DMS 273 (cell line): ENCODE measurements around the gene ENDOU.

Source experiments
- DNase-seq: peaks from one replicate; lab custom pipeline; 2025; ENCODE audit not compliant: unreplicated experiment; lab: John Stamatoyannopoulos, UW

Gene ENDOU

DNA sequence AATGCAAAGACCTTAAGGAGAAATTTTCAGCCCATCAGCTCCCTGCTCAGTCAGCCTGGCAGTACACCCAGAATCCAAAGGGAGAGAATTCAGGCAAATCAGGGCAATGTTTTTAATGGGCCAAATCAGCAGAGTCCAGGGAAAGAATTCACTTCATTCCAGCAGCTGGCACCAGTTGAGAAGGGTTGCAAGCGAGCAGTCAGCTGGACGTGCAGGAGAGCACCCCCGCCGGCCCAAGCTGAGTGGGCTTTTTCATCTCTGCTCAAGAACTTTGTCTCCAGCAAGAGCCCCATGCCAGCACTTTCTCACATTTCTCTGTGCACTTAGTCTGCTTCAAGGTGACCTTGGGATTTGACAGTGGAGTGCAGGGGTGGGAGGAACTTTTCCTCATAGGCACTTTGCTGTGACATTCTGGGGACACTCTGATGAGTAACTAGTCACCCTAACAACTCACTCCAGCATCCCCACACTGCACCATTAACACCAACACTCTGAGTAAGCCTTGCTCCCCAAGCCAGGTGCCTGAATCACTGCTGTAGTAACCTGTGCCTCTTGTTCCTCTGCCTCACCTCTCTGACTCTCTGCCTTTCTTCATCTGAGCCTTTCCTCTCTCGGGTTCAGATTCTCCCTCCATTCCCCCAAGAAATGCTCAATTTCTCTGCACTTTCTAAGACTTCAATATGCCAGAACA lies 2.2 kb downstream of the ENDOU start:
- no peak for DNase-seq

DNA sequence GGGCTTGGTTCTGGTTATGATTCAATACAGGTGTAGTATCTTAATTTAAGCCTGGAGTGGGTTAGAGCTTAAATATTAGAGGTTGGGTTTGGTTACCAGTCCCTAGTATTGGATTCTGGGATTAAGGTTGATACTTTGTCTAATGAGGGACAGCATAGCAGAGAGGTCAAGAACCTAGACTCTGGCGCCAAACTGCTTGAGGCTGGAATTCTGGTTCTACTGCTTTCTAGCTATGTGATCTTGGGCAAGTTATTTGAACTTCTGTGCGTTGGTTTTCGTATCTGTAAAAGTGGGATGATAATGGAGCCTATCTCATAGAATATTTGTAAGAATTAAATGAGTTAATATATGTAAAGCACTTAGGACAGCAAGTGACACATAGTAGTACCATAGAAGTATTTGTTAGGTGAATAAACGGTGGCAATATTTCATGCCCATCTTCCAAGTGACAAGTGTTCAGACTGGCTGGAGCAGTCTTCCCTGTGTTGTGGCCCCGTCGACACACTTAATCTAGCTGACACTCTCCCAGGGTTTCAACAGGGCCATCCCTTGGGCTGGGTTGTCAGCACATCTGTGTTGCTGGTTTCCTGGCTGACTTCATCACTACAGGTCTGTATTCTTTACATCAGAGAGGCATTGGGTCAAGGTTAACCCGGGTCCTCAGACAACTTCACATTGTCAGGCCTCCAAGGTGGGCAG lies 3.0 kb downstream of the ENDOU start:
- no peak for DNase-seq

DNA sequence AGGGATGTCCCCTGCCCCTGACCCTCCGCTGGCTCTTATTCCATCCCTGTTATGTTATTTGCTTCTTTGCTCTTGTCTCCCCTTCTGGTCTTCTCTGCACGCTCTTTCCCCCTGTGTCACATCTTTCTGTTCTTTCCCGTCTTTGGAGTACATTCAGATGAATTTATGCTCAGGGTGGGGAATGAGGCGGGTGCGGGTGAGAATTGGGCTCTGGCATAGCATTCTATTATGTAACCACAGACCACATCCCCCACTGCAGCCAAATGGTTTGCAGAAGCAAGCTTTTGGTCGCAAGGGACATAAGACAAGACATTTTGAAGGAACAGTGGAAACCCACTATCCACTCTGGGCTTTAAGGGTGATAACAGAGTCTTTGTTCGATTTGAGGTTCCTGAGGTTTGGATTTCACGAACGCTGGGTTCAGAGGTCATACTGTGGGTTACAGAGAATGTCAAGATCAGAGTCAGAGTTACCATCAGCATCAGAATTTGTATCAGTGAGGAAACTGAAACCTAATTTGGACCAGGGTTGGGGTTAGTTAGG lies 3.8 kb downstream of the ENDOU start:
- DNase-seq: no peak

DNA sequence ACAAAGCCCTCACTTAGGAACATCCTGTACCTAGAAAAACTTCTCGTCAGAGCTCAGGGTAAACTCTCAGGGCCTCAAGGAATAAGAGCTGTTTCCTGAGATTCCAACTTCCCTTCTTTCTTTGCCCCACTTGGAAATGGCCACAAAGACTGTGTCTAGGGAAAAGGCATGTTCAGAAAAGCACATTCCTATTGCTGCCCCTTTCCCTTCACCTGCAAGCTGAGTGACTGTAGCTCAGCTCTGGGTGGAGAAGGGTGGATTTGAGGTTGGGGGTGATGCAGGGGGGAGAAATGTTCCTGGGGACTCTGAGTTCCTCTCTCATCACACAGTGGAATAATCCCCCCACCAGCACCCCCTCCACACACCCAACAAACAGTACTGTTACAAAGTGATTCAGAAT lies 6.8 kb downstream of the ENDOU start:
- DNase-seq: no peak

DNA sequence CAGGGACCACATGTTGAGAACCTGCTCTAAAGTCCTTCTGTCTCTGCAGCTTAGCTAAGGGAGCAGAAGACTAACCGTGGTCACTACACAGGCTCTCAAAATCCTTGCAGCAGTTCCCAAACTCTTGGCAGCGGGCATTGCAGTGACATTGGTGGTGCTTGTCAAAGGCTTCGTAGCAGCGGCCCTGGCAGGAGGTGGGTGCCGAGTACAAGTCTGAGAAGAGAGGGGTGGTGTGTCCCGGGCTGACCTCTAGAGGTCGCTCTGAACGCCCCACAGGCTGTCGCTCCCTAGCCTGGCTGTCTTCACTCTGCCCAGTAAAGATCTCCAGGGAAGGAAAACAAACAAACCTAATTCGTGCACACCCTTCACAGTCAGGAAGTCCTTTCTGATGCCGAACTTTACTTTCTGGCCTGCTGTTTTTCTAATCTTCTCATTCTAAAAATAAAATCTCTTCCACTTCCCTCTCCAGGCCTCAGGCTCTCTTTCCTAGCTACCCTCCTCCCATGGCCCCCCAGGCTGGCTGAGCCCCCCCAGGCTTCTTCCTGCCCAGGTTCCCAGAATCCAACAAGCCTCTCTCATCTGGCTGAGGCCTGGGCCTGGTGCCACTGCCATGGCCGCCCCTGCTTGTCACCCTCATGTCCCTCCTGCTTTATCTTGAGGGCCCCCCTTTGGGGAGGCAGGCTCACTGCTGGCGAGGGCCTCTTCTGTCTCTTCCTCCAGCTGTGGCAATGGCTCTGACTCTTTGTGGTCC lies 7.7 kb downstream of the ENDOU start:
- DNase-seq: peak; percentile 78

DNA sequence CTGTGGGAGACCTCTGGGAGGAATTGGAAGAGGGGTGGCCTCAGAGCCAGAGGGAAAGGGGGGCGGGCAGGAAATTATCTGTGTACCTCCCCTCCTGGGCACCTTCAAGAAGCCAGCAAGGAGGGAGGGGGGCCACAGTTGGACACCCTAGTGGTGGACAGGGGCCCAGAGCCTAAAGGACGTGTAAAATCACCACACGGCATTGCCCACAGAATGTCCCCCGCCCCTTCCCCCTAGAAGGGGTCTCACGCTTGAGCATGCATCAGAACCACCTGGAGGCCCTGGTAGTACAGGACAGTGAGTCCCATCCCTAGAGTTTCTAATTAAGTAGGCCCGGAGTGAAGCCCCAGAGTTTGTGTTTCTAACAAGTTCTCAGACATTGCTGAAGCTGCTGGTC lies 8.2 kb downstream of the ENDOU start:
- no peak for DNase-seq

DNA sequence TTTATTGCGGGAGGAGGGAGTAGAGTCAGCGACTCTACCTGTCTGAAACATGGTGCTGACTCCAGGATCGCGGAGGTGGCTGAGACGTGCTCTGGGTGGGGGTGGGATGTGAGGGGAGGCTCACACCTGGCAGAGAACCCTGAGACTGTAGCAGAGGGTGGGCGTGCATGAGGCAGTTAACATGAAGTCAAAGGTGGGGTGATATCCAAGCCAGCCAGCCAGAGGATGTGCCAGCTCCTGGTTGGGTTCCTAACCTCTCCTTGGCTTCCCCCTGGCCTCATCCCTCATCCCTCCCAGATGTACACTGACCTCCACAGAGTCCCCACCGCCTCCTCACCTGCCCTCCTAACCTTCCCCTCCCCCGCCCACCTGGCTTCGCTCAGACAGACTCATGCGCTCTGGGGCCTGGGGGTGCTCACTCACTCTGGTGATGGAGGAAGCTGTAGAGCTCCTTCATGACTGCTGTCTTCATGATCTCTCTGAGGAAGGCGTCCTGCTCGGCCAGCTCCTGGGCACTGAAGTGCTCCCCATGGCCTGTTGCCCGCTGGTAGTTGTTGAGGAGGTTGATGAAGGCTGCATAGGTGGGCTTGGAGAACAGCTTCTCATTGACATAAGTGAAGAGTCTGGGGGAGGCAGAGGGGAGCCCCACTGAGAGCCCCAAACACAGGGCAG lies 9.3 kb downstream of the ENDOU start:
- DNase-seq: no peak

DNA sequence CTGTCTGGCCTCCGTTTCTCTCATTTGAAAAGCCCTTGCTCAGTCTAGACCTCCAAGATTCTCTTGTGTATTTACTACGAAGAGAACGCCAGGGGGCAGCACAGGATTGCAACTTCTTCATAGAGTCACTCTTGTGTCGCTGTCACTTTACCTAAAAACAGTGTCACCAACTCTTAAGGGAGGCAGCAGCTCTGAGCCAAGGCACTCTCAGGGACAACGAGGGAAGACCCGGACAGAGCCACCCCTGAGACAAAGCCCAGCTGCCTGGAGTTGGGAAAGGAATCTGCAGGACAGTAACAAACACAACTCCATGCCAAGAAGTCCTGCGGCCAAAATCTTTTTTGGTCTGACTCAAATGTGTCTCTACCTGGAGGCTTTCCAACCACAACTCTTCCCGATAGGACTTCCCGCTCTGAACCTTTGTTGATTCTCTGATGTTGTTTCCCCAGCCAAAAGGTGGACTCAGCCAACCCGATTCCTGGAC lies 9.9 kb downstream of the ENDOU start:
- DNase-seq: peak; percentile 73

DNA sequence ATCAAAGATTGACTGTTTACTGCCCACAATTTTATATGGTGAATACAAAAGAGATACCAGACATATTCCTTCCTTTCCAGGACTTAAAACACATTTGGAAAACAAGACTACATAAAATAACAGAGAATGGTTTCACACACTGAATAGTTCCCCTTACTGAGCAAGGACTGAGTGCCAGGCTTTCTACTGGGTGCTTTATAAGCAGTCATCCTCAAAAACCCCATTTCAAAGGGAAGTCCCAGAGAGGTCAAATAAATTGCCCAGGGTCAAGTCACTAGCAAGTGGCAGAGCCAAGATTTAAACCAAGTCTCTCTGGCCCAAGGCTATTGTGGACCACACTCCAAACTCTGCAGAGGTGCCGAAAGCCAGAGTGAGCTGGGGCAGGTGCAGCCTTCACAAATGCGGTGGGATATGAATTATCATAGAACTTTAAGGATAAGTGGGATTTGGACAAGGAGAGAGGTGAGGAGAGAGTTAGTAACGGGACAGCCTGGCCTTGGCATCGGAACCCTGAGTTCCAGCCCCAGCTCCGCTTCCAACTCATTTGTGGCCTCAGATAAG lies 10.4 kb downstream of the ENDOU start:
- no peak for DNase-seq

DNA sequence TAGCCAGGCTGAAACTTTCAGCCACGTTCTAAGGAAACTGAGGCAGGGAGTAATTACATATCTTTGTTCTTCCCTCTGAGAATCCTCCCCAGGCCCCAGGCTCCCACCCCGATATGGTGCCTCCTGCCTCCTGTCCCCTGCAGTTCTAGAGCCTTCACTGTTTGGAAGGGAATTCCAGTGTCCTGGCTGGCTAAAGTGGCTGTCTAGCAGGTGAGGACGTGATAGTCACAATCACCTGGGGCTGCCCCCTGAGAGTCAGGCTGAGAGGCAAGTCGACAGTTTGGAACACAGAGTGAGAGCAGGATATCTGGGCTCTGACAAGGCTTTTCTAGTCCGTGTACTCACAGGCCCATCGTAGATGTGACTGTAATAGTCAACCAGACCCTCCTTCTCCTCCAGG lies 13.1 kb downstream of the ENDOU start:
- DNase-seq: no peak

DNA sequence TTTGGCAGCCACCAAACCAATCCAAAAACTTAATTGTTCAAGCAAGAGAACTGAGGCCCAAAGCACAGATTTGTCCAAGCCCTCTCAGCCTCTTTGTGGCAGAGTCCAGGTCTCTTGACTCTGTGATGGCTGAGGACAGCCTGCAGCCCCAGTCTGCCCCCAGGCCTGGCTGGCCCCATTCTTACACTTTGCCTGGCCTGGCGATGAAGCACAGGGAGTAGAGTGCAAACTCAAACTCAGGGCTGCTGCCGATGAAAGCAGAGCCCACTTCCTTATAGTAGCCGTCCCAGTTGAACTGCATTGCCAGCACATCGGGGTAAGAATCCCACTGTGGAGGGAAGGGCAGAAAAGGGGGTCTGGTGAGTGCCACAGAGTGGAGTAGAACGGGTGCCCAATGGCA lies 13.8 kb downstream of the ENDOU start:
- no peak for DNase-seq

DNA sequence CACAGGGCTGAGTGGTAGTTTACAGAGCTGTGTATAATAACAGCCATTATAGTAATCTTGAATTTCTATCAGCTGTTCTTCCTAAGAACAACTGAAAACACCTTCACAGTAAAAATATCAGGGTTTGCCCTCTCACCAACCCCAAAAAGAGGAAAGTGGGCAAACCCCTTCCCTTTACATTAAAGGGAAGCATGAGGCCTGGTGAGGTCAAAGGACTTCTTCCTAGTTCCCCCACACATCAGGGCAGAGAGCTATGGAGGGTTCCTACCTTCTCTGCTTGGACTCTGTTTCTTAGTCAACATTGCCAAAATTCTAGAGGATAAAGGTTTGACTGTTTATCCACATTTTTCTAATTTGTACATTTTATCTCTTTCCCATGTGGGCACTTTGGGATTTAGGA lies 15.0 kb downstream of the ENDOU start:
- no peak for DNase-seq

DNA sequence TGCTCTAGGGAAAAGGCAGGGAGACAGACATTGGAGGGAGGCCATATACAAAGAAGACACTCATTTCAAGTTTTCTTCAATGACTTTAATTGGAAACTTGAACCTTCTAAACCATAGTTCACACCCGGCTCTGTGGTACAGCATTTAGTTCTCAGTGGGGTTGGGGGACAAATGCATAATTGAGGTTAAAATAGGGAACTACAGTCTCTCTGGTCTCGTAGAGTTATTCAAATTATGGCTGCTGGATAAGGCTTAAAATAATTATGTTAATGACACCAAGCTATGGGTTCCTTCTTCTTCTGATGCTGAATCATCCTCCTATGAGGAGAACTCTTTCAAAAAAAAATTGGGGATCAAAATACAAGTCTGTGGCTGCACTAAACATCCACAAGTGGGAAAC lies 15.6 kb downstream of the ENDOU start:
- DNase-seq: no peak

DNA sequence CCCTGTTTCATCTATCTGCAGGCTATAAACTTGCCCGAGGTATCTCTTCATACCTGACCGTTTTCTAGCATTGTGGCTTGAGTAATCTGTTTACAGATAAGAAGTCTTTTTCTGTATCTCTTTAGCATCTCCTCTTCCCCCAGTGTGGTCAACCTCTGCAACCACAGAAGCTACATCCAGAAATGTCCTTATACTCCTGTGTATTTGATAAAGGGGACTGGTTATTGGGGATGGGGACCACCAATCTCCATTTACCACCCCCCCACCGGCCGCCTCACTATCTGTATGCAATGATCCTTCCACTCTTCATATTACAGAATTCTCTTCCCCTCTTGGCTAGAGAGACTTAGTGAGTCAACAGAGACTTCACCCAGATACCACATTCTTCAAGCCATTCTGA lies 16.1 kb downstream of the ENDOU start:
- no peak for DNase-seq

DNA sequence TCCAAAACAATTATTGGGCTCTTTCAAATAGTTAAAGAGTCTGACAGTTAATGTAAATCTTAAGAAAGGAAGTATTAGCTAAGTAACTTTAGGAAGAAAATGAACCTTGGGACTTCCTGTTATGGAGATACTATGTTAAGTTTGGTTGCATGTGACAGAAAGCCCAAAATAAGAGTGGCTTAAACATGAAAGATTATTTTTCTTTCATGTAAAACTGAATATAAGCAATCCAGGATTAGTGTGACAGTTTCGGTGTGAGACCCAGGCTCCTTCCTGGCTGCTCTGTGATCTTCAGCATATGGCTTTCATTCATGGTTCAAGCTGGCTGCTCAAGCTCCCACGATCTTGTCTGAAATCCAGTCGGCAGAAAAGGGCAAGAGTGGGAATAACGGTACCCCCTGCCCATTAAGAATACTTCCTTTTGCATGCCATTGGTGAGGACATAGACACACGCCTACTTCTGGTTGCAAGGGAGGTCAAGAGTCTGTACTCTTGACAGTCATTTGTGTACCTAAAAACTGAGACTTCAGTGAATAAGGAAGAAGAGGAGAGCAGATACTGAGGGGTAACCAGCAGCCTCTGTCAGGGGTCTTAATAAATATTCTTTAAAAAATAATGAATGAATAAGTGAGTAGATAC lies 17.3 kb downstream of the ENDOU start:
- DNase-seq: no peak

DNA sequence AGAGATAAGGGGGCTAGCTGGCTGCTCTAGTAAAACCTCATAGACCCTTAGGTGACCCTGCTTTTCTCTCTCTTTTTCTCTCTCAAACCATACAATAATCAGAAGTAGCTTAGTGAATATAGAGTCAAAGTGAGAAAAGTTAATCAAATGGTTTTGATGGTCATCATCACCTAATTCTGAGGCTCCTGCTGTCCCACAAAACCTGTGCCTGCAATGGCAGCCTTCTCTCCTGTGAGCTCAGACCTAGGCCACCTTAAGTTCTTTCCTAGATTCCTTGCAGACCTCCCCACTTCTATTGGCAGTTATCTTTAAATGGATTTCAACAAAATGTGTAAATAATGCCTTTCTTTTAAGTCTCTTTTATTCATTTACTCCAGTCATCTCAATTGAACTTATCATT lies 17.9 kb downstream of the ENDOU start:
- DNase-seq: no peak

DNA sequence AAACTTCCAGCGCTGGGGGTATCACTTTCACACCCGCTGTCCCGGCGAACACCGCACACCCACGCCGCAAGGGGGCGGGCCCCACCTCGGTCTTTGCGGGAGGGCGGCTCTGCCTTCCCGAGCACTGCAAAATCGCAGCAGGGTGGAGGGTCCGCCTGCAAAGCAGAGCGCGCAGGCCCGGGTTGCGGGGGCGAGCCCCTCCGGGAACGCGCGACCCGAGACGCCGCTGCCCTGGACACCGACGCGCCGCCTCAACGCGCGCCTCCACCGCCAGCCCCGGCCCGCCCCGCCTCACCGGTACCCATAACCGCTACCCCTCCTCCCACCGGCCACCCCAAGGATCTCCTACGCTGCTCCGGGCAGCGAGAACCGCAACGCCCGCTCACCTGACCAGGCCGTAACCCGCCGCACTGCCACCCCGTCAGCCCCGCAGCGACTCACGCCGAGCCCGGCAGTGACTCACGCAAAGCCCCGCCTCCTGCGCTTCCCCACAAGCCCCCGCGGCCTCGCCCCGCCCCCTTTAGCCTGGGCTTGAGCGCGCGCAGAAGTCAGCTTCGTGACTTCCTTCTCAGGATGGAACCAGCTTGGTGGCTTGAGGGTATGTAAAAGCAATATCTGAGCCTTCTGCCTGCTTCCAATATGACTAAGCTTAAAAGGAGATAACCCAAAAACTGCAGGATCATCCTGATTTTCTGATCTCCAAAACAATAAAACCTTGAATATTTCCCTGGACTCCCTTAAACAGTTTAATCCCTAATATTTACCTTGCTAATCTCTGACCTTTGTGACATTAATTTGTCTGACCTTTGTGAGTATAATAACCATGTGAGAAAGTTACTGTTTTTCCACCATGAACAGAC lies 19.5 kb downstream of the ENDOU start, which contains the start of gene RPAP3:
Gene RPAP3, minus strand, starts transcription at position 465 of the 860 bp plus-strand sequence. CDS start 3,190 bp downstream, outside the sequence.
- peak; percentile 94 for DNase-seq

DNA sequence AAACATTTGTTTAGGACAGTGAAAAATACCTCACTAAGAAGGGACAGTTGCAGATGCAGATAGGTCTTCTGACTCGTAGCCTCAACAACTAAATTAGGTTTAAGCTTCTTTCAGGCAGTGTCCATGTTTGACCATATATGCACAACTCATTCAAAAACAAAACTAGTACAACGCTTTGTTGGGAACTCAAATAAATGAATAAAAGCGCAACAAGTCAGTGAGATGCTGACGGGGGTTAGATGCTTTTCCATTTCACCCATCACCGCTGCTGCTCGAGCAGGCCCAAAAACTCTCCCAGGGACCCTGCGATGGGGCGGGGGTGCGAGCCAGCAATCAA lies 20.1 kb downstream of the ENDOU start:
- DNase-seq: no peak

DNA sequence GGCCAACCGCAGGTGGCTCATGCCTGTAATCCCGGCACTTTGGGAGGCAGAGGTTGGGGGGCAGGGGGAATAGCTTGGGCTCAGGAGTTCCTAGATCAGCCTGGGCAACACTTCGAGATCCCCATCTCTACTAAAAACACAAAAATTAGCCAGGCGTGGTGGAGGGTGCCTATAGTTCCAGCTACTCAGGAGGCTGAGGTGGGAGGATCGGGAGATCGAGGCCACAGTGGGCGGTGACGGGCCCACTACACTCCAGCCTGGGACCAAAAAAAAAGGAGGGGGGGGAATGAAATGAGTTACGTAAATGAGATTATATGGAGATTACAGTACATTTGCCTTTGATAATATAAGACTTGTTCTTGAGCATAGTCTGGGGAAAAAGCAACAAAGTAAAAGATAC lies 20.6 kb downstream of the ENDOU start:
- no peak for DNase-seq
